ENCODE results near the gene PRAME.
A peak's percentile ranks its signal among the peaks of the same experiment; 100 is the strongest.
"Not testable (repeated sequence)": the region's sequence is repeated elsewhere in the genome, so short reads cannot be mapped to it uniquely, and the experiment has no call there.

PRAME gene

GRCh38 chr22:22558972-22559603 is at the start of gene PRAME:
Gene PRAME (minus strand): TSS chr22:22559265. CDS start chr22:22556832, 2,433 bp downstream.
- DNase-seq (ENCODE audit: low read depth in 2 of 2): peak; percentile 27

DNA sequence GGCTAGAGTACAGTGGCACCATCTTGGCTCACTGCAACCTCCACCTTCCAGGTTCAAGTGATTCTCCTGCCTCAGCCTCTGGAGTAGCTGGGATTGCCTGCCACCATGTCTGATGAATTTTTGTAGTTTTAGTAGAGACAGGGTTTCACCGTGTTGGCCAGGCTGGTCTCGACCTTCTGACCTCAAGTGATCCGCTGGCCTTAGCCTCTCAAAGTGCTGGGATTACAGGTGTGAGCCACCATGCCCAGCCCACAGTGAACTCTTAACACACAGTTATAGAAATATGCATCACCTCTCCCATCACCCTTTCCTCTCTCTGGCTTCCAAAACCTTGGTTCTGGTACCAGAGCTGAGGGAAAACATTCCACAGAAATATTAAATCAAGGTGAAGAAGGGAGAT is 49.0 kb upstream of the PRAME start:
- DNase-seq (ENCODE audit: low read depth in 2 of 2): not testable (repeated sequence)

DNA sequence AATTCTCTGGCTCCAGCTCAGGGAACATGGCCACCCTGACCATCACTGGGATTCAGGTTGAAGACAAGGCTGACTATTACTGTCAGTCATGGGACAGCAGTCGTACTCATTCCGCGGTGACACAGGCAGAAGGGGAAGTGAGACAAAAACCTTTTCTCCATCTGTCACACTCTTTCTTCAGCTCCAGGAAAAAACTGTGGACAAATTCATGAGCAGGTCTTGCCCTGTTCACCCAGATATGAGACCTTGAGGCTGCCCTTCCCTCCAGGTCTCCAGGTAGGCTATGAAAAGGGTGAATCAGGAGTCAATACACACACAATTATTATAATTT is 46.0 kb upstream of the PRAME start:
- DNase-seq (ENCODE audit: low read depth in 2 of 2): no peak

- no peak for DNase-seq (ENCODE audit: low read depth in 2 of 2)
Measured at GRCh38 chr22:22604326-22605073, 45.4 kb upstream of the PRAME start.

- DNase-seq (ENCODE audit: low read depth in 2 of 2): no peak
Measured at GRCh38 chr22:22603470-22603947, 44.4 kb upstream of the PRAME start.

GRCh38 chr22:22600531-22601261 is 41.6 kb upstream of the PRAME start:
- DNase-seq (ENCODE audit: low read depth in 2 of 2): no peak

GRCh38 chr22:22599248-22599647 is 40.2 kb upstream of the PRAME start:
- no peak for DNase-seq (ENCODE audit: low read depth in 2 of 2)

- no peak for DNase-seq (ENCODE audit: low read depth in 2 of 2)
Measured at GRCh38 chr22:22598144-22598543, 39.1 kb upstream of the PRAME start.

DNA sequence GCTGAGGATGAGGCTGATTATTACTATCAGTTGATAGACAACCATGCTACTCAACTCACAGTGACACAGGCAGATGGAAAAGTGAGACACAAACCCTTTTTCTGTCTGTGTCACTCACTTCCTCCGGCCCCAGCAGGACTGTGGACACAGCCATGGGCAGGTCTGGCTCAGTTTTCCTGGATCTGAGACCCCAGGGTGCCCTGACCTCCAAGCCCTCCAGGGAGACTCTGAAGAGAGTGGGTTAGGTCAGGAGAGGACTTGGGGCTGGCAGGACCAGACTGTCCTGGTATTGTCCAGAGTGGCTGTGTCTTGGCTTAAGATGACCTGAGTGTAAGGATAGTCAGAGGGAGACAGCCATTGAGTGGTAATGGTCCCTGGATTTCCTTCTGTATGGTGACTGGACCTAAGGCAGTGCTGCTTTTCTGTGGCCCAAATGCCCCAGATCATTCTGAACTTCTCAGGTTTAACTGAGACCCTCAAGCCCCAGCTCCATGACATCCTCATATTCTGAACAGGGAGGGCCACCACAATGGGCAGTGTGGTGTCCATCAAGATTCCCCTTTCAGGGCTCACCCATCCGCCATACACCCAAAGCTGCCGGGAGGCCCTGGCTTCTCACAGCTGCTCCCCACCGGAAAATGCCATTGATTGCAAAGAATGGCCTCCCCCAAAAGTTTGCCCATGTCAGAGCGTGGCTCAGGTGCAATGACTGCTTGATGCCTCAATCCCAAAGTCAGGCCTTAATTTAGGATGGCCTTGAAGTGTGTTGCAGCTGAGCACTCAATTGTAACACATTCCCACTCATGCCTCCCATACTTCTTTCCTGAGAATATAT is 36.2 kb upstream of the PRAME start:
- no peak for DNase-seq (ENCODE audit: low read depth in 2 of 2)

DNA sequence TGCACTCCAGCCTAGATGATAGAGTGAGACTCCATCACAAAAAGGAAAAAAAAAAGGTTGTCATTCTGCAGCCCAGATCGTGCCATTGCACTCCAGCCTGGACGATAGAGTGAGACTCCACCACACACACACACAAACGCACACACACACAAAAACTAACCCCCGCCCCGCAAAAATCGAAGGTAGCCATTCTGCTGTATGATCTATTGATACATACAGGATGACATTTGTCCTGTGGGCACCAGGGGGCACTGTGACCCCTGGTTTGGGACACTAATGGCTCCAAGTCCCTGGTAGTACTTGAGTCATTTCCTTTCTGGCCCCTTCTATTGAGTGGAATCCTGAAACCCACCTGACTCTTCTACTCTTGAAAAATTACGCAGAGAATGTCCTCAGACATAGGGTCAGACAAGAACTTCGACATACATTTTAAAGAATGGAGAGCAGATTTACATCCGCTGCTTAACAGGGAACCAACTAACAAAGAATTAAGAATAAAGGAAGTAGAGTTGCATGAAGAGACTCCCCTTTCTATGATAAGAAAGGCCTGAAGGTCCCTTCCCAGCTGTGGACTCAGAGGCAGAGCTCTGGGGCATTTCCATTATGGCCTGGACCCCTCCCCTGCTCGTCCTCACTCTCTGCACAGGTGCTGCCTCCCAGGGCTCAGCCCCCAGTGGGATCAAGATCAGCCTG is 35.0 kb upstream of the PRAME start:
- peak; percentile 17 to 24 for DNase-seq (ENCODE audit: low read depth in 2 of 2)

DNA sequence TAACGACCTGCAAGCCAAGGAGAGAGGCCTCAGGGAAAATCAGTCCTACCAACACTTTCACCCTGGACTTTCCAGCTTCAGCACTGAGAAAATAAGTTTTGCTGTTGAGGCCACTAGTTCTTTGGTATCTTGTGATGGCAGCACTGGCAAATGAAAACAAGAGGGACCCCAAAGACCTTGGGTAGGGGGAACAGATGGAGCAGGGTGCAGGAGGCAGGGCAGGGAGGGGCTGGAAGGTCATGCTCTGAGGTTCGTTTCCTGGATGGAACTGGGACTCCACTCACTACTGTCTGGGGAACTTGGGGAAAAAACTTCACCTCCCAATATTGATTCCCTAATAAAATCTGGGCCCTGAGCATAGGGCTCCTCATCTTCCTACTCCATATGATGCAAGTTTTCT is 34.2 kb upstream of the PRAME start:
- no peak for DNase-seq (ENCODE audit: low read depth in 2 of 2)

- no peak for DNase-seq (ENCODE audit: low read depth in 2 of 2)
Measured at GRCh38 chr22:22591348-22592299, 32.6 kb upstream of the PRAME start.

DNA sequence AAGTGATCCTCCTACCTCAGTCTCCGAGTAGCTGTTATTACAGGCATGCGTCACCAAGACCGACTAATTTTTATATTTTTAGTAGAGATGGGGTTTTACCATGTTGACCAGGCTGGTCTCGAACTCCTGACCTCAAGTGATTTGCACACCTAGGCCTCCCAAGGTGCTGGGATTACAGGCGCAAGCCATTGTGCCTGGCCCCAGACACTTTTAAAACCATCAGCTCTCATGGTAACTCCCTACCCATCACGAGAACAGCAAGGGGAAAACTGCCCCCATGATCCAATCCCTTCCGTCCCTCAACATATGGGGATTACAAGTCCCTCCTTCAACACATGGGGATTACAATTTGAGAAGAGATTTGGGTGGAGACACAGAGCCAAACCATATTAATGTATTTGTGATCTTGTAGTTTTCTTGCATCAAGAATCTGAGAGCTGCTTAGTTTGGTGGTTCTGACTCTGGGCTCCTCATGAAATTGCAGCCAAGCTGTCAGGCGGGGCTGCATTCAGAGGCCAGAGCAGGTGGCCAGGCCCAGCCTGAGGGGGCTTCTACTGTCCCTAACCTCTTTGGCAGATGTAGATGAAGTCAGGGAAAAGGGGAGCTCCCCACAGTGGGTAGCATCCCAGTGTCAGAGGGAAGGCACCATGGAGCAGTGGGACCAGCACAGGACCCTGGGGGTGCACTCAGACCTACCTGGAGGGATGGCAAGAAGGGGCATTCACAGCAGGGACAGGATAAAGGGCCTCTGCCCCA is 31.2 kb upstream of the PRAME start:
- DNase-seq (ENCODE audit: low read depth in 2 of 2): no peak

- no peak for DNase-seq (ENCODE audit: low read depth in 2 of 2)
Measured at GRCh38 chr22:22588485-22589164, 29.6 kb upstream of the PRAME start.

GRCh38 chr22:22587577-22588188 is 28.6 kb upstream of the PRAME start:
- no peak for DNase-seq (ENCODE audit: low read depth in 2 of 2)

DNA sequence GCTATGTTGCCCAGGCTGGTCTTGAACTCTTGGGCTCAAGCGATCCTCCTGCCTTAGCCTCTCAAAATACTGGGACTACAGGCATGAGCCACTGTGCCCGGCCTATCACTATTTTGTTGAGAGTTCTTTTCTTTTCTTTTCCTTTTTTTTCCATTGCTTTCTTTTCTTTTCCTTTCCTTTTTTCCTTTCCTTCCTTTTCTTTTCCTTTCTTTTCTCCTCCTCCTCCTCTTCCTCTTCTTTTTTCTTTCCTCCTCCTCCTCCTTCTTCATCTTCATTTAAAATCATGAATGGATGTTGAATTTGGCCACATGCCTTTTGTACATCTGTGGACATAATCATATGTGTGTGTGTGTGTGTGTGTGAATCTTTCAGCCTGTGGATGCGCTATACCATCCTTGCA is 25.7 kb upstream of the PRAME start:
- no peak for DNase-seq (ENCODE audit: low read depth in 2 of 2)

DNA sequence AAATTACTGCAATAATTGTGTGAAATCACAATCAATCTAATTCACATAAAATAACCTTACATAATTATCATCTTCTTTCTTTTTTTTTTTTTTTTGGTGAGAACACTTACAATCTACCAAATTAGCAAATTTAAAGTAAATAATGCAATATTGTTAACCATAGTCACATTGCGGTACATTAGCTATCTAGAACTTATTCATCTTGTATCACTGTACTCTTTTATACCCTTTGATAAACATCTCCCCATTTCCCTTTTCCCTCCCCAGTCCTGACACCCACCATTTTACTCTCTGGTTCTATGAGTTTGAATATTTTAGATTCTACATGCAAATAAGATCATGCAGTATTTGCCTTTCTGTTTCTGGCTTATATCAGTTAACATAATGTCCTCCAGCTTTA is 24.0 kb upstream of the PRAME start:
- DNase-seq (ENCODE audit: low read depth in 2 of 2): no peak

DNA sequence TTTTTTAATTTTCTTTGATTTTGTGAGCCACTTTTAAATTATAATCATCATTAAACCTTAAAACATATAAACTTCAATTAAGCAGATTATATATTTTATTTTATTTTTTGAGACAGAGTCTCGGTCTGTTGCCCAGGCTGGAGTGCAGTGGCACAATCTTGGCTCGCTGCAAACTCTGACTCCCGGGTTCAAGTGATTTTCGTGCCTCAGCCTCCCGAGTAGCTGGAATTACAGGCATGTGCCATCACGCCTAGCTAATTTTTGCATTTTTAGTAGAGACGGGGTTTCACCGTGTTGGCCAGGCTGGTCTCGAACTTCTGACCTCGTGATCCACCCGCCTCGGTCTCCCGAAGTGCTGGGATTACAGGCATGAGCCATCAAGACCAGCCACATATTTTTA is 22.5 kb upstream of the PRAME start:
- not testable (repeated sequence) for DNase-seq (ENCODE audit: low read depth in 2 of 2)
